GM19455 (cell line): Measurements from ENCODE around the gene VEGFA.

ENCODE experiments used
- ATAC-seq: cut with Tn5 transposase; IDR thresholded peaks from one replicate; pipeline ENCODE4 v1.9.1; 2021; ENCODE audit not compliant: unreplicated experiment

VEGFA gene

DNA sequence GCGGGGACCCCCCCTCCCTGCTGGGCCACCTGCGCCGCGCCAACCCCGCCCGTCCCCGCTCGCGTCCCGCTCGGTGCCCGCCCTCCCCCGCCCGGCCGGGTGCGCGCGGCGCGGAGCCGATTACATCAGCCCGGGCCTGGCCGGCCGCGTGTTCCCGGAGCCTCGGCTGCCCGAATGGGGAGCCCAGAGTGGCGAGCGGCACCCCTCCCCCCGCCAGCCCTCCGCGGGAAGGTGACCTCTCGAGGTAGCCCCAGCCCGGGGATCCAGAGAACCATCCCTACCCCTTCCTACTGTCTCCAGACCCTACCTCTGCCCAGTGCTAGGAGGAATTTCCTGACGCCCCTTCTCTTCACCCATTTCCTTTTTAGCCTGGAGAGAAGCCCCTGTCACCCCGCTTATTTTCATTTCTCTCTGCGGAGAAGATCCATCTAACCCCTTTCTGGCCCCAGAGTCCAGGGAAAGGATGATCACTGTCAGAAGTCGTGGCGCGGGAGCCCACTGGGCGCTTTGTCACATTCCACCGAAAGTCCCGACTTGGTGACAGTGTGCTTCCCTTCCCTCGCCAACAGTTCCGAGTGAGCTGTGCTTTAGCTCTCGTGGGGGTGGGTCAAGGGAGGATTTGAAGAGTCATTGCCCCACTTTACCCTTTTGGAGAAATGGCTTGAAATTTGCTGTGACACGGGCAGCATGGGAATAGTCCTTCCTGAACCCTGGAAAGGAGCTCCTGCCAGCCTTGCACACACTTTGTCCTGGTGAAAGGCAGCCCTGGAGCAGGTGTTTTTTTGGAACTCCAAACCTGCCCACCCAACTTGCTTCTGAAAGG is 2.1 kb downstream of the VEGFA start:
- ATAC-seq, result peak; percentile 29

- ATAC-seq, result no peak
Observed at GRCh38 chr6:43772681-43773049, 2.7 kb downstream of the VEGFA start.

DNA sequence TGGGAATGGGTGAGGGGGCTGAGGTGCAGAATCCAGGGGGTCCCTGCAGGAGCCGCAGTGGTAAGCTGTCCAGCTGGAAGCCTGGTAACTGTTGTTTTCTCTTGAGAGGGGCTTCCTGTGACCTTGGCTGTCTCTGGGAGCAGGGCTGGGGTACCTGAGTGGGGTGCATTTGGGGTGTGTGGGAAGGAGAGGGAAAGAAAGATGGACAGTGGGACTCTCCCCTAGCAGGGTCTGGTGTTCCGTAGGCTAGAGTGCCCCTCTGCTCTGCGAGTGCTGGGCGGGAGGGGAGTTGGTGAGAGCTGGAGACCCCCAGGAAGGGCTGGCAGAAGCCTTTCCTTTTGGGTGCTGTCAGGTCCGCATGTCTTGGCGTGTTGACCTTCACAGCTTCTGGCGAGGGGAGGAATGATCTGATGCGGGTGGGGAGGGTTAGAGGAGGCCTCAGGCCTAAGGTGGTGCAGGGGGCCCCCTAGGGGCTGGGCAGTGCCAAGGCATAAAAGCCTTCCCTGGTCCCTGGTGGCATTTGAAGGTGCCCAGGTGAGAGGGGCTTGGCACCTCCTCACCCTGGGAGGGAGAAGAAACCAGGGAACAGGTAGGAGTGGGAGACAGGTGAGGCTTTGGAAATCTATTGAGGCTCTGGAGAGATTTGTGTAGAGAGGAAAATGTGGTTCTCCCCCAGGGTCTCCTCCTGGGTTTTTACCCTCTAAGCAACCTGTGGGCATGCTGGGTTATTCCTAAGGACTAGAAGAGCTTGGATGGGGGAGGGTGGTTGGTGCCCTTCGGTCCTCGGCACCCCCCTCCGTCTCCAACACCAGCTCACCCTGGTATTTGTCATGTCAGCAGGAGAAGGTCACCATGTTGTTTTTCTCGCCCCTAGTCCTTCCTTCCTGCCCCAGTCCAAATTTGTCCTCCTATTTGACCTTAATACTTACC is 3.3 kb downstream of the VEGFA start:
- no peak for ATAC-seq

GRCh38 chr6:43773980-43774775 is 4.2 kb downstream of the VEGFA start:
- ATAC-seq, result no peak

DNA sequence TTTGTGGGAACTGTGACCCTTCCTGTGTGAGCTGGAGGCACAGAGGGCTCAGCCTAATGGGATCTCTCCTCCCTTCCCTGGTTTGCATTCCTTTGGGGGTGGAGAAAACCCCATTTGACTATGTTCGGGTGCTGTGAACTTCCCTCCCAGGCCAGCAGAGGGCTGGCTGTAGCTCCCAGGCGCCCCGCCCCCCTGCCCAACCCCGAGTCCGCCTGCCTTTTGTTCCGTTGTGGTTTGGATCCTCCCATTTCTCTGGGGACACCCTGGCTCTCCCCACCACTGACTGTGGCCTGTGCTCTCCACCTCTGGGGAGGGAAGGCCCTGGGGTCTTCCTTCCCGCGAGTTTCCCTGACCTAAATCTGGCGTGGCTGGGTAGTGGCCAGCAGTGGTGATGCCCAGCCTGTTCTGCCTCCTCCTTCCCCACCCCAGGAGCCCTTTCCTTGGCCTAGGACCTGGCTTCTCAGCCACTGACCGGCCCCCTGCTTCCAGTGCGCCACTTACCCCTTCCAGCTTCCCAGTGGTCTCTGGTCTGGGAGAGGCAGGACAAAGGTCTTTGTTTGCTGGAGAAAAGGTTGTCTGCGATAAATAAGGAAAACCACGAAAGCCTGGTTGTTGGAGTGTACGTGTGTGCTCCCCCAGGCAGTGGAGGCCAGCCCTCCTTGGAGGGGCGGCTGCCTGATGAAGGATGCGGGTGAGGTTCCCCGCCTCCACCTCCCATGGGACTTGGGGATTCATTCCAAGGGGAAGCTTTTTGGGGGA is 4.9 kb downstream of the VEGFA start:
- no peak for ATAC-seq

GRCh38 chr6:43775535-43775885 is 5.5 kb downstream of the VEGFA start:
- ATAC-seq, result no peak

DNA sequence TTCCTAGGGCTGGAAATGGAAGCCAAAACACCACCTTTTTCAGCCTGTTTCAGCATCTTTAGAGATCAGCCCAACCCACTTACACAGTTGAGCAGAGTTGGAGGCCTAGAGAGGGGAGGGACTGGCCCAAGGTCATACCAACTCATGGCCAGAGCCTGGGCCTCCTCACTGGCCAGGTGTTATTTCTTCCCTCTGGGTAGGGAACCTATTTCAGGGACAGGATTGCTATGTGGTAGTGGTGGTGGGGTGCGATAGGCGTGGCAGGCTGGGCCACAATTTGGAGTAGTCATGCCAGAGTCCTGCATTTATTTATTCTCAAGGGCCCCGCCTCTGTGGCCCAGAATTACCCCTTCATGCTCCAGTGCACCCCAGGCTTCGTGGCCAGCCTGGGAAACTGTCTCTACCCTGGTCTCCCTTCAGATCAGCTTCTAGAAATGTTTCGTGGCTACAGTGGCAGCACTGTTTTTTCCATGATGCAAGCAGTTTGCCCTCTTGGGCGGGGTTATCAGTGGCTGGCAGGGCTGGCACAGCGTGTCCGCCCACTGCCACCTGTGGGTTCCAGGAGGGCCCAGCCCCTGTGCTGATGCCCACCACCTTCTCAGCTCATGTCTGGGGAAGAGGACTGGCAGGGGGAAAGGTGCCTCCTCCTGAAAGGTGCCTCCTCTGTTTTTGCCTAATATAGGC is 6.2 kb downstream of the VEGFA start:
- no peak for ATAC-seq

DNA sequence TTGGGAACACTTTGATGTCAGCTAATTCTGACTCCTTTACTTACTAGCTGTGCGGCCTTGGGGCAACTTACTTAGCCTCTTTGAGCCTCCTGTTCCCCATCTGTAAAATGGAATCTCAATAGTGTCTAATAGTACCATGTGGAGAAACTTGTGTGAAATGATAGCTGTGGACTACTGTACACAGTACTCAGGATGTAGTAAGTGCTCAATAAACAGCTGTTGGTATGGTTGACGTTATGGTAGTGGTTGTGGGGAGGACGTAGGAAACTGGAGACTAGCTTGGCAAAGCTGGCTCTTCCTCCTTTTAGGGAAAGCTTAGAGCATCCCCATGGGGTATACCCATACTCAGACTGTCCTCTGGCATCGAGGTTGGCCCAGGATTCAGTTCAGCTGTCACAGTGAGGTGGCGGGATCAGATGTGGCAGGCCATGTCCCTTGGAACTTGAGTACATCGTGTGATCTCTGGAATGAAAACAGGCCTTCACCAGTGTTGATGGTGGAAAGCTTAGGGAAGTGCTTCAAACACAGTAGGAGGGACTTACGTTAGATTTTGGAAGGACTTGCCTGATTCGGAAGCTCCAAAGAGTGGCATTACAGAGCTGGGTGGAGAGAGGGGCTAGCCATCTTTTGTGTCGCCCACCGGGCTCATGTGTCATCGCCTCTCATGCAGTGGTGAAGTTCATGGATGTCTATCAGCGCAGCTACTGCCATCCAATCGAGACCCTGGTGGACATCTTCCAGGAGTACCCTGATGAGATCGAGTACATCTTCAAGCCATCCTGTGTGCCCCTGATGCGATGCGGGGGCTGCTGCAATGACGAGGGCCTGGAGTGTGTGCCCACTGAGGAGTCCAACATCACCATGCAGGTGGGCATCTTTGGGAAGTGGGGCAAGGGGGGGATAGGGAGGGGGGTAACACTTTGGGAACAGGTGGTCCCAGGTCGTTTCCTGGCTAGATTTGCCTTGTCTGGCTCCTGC is 7.1 kb downstream of the VEGFA start:
- ATAC-seq, result no peak

- ATAC-seq, result no peak
Observed at GRCh38 chr6:43778131-43778855, 8.3 kb downstream of the VEGFA start.

- ATAC-seq, result no peak
Observed at GRCh38 chr6:43778976-43779851, 9.2 kb downstream of the VEGFA start.

DNA sequence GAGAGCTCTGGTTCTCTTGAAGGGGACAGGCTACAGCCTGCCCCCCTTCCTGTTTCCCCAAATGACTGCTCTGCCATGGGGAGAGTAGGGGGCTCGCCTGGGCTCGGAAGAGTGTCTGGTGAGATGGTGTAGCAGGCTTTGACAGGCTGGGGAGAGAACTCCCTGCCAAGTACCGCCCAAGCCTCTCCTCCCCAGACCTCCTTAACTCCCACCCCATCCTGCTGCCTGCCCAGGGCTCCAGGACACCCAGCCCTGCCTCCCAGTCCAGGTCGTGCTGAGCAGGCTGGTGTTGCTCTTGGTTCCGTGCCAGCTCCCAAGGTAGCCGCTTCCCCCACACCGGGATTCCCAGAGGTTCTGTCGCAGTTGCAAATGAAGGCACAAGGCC is 9.8 kb downstream of the VEGFA start:
- no peak for ATAC-seq

DNA sequence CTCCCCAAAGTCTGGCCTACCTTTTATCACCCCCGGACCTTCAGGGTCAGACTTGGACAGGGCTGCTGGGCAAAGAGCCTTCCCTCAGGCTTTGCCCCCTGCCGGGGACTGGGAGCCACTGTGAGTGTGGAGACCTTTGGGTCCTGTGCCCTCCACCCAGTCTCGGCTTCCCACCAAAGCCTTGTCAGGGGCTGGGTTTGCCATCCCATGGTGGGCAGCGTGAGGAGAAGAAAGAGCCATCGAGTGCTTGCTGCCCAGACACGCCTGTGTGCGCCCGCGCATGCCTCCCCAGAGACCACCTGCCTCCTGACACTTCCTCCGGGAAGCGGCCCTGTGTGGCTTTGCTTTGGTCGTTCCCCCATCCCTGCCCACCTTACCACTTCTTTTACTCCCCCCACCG is 10.3 kb downstream of the VEGFA start:
- no peak for ATAC-seq

GRCh38 chr6:43780941-43781928 is 11.2 kb downstream of the VEGFA start:
- no peak for ATAC-seq

GRCh38 chr6:43781941-43782704 is 12.1 kb downstream of the VEGFA start:
- no peak for ATAC-seq

- no peak for ATAC-seq
Observed at GRCh38 chr6:43782764-43783513, 12.9 kb downstream of the VEGFA start.
